IMR-90 (cell line): ENCODE measurements around the gene MRPL38. TPM values are rescaled to one million over a fixed set of nuclear protein-coding genes. Genes with fewer than 3 reads are reported as not detected.

Source experiments
- ATAC-seq: fragments of 200-7000 bp; cut with Tn5 transposase; 2 replicates; pipeline ENCODE4 v1.9.1; 2020; ENCODE audit warnings: low read depth, mild to moderate bottlenecking, moderate library complexity
- BruUV-seq: library from RNA; stranded (reverse); fragments of 400-500 nt; replicated peaks from 2 replicates; lab custom pipeline; 2021; lab: Mats Ljungman, UMichigan
- CTCF ChIA-PET: fragments of 300-600 bp; formaldehyde crosslinking; extraction: SDS; loops from one replicate; lab custom pipeline; 2021; ENCODE audit warnings: antibody characterized with exemption; lab: Yijun Ruan, JAX
- POLR2A ChIA-PET: fragments of 300-600 bp; sonication (Branson Sonifier 250); formaldehyde crosslinking; loops from one replicate; lab custom pipeline; 2022; ENCODE audit warnings: antibody characterized with exemption; ENCODE audit not compliant: unreplicated experiment; lab: Charles Lee
- DNase-seq: peaks from one replicate; pipeline ENCODE4 v3.0.0; 2013
- H2AFZ ChIP-seq: replicated peaks from 2 replicates; pipeline ENCODE3; 2013; ENCODE audit warnings: low read length, mild to moderate bottlenecking; ENCODE audit not compliant: poor library complexity
- H2AK5ac ChIP-seq: 2 replicates; pipeline ENCODE4 v1.6.1; 2013; ENCODE audit warnings: low read depth, low read length, inconsistent platforms
- H2AK9ac ChIP-seq: replicated peaks from 2 replicates; pipeline ENCODE3; 2013; ENCODE audit warnings: mild to moderate bottlenecking, low read depth, low read length, moderate library complexity; ENCODE audit not compliant: poor library complexity
- H2BK120ac ChIP-seq: 2 replicates; pipeline ENCODE4 v1.6.1; 2013; ENCODE audit warnings: low read depth, low read length, inconsistent platforms
- H2BK15ac ChIP-seq: 3 replicates; pipeline ENCODE4 v1.6.1; 2013; ENCODE audit warnings: low read depth, low read length, inconsistent platforms
- H2BK20ac ChIP-seq: 2 replicates; pipeline ENCODE4 v1.6.1; 2013; ENCODE audit warnings: low read depth, mild to moderate bottlenecking, inconsistent platforms, low read length, moderate library complexity
- H2BK5ac ChIP-seq: 2 replicates; pipeline ENCODE4 v1.6.1; 2013; ENCODE audit warnings: mild to moderate bottlenecking, low read depth, low read length, inconsistent platforms; ENCODE audit not compliant: poor library complexity, severe bottlenecking
- H3K14ac ChIP-seq: replicated peaks from 2 replicates; pipeline ENCODE4 v1.6.1; 2013; ENCODE audit warnings: low read depth, low read length, inconsistent platforms
- H3K18ac ChIP-seq: 2 replicates; pipeline ENCODE4 v1.6.1; 2013; ENCODE audit warnings: low read depth, low read length, control low read depth
- H3K23ac ChIP-seq: 2 replicates; pipeline ENCODE4 v1.6.1; 2013; ENCODE audit warnings: low read depth, low read length, inconsistent platforms
- H3K27ac ChIP-seq: 2 replicates; pipeline ENCODE4 v1.5.1; 2013; ENCODE audit warnings: mild to moderate bottlenecking, control low read depth, low read length; ENCODE audit not compliant: insufficient read depth
- H3K27me3 ChIP-seq: 2 replicates; pipeline ENCODE4 v1.6.1; 2013; ENCODE audit warnings: low read length; ENCODE audit not compliant: control insufficient read depth, insufficient read depth
- H3K36me3 ChIP-seq: 2 replicates; pipeline ENCODE4 v1.6.1; 2013; ENCODE audit warnings: low read length, mixed read lengths; ENCODE audit not compliant: control insufficient read depth, insufficient read depth
- H3K4ac ChIP-seq: 2 replicates; pipeline ENCODE4 v1.6.1; 2013; ENCODE audit warnings: low read depth, low read length, inconsistent platforms
- H3K4me1 ChIP-seq: 2 replicates; pipeline ENCODE4 v1.6.1; 2013; ENCODE audit warnings: low read length, mixed read lengths; ENCODE audit not compliant: control insufficient read depth, insufficient read depth
- H3K4me2 ChIP-seq: 2 replicates; pipeline ENCODE4 v1.6.1; 2013; ENCODE audit warnings: low read depth, mild to moderate bottlenecking, control low read depth, low read length, moderate library complexity
- H3K4me3 ChIP-seq: 2 replicates; pipeline ENCODE4 v1.5.1; 2013; ENCODE audit warnings: low read depth, mild to moderate bottlenecking, control low read depth, low read length, moderate library complexity; ENCODE audit not compliant: insufficient read depth
- H3K56ac ChIP-seq: 2 replicates; pipeline ENCODE4 v1.6.1; 2013; ENCODE audit warnings: low read length, inconsistent platforms; ENCODE audit not compliant: insufficient read depth; ENCODE audit errors: extremely low read depth
- H3K79me1 ChIP-seq, 2 experiments: 2 replicates each; pipeline ENCODE4 v1.6.1; 2013; ENCODE audit warnings: low read length in 2 of 2, inconsistent platforms in 1 of 2, low read depth in 1 of 2
- H3K9ac ChIP-seq: 2 replicates; pipeline ENCODE4 v1.6.1; 2013; ENCODE audit warnings: low read depth, low read length, control low read depth
- H3K9me1 ChIP-seq: 2 replicates; pipeline ENCODE4 v1.6.1; 2013; ENCODE audit warnings: low read length, inconsistent platforms; ENCODE audit not compliant: insufficient read depth
- H3K9me3 ChIP-seq: 2 replicates; pipeline ENCODE4 v1.6.1; 2013; ENCODE audit warnings: low read length; ENCODE audit not compliant: control insufficient read depth, insufficient read depth
- H4K20me1 ChIP-seq: 2 replicates; pipeline ENCODE4 v1.6.1; 2013; ENCODE audit warnings: low read length, inconsistent platforms; ENCODE audit not compliant: insufficient read depth
- H4K5ac ChIP-seq: 2 replicates; pipeline ENCODE4 v1.6.1; 2013; ENCODE audit warnings: mild to moderate bottlenecking, low read depth, low read length, control low read depth
- H4K8ac ChIP-seq, 2 experiments: 2 replicates each; pipeline ENCODE4 v1.6.1; 2013; ENCODE audit warnings: low read depth in 2 of 2, low read length in 2 of 2, control low read depth in 1 of 2, inconsistent platforms in 1 of 2
- H4K91ac ChIP-seq: 2 replicates; pipeline ENCODE4 v1.6.1; 2013; ENCODE audit warnings: low read depth, low read length, inconsistent platforms; ENCODE audit not compliant: insufficient read depth
- BHLHE40 ChIP-seq: fragments of 150-350 bp; IDR thresholded peaks from 2 replicates; pipeline ENCODE4 v1.6.1; 2016; ENCODE audit warnings: mild to moderate bottlenecking, low read depth, low read length
- CEBPB ChIP-seq: IDR thresholded peaks from 2 replicates; pipeline ENCODE4 v1.6.1; 2012; ENCODE audit warnings: low read depth, low read length, improper control_type of control experiment
- CHD1 ChIP-seq: IDR thresholded peaks from 2 replicates; pipeline ENCODE4 v1.6.1; 2012; ENCODE audit warnings: low read depth, low read length, improper control_type of control experiment
- FOS ChIP-seq: fragments of 150-350 bp; IDR thresholded peaks from 2 replicates; pipeline ENCODE4 v1.6.1; 2016; ENCODE audit warnings: low read depth, low read length
- MAFK ChIP-seq: IDR thresholded peaks from 2 replicates; pipeline ENCODE4 v1.6.1; 2012; ENCODE audit warnings: low read depth, low read length, improper control_type of control experiment
- MAZ ChIP-seq: IDR thresholded peaks from 2 replicates; pipeline ENCODE4 v1.6.1; 2012; ENCODE audit warnings: low read depth, mild to moderate bottlenecking, low read length, improper control_type of control experiment, moderate library complexity, borderline replicate concordance
- MXI1 ChIP-seq: IDR thresholded peaks from 2 replicates; pipeline ENCODE4 v1.6.1; 2012; ENCODE audit warnings: low read depth, mild to moderate bottlenecking, low read length, moderate library complexity, borderline replicate concordance
- NFE2L2 ChIP-seq: fragments of 150-350 bp; IDR thresholded peaks from 2 replicates; pipeline ENCODE4 v1.6.1; 2016; ENCODE audit warnings: low read depth, mild to moderate bottlenecking, low read length
- POLR2A ChIP-seq: IDR thresholded peaks from 2 replicates; pipeline ENCODE4 v1.6.1; 2012; ENCODE audit warnings: mild to moderate bottlenecking, low read depth, low read length
- RAD21 ChIP-seq: IDR thresholded peaks from 2 replicates; pipeline ENCODE4 v1.6.1; 2012; ENCODE audit warnings: low read length, improper control_type of control experiment
- RCOR1 ChIP-seq: IDR thresholded peaks from 2 replicates; pipeline ENCODE4 v1.6.1; 2012; ENCODE audit warnings: mild to moderate bottlenecking, low read length, improper control_type of control experiment; ENCODE audit not compliant: insufficient replicate concordance
- SMC3 ChIP-seq: fragments of 150-350 bp; IDR thresholded peaks from 2 replicates; pipeline ENCODE4 v1.6.1; 2016; ENCODE audit warnings: low read depth, mild to moderate bottlenecking, antibody characterized with exemption, low read length, moderate library complexity
- WGBS, 2 experiments: methylation state at CpG; one replicate each; pipeline versions ENCODE4 v1.1.5 to v1.1.7; 2013; ENCODE audit warnings: missing lambda C conversion rate in 2 of 2; ENCODE audit not compliant: insufficient read length in 1 of 2; ENCODE audit errors: extremely low coverage in 2 of 2; 5-methylcytosine and 5-hydroxymethylcytosine counted together
- dilution Hi-C: fragments of 300-500 bp; cut with HindIII; formaldehyde crosslinking; loops from one replicate; pipeline ENCODE4 v1.14.3; 2018; ENCODE audit warnings: low sequenced_read_pairs; ENCODE audit not compliant: unreplicated experiment
- in situ Hi-C: fragments of 300-500 bp; cut with MboI; formaldehyde crosslinking; loops from 3 replicates; pipeline ENCODE4 v1.14.3; 2019; ENCODE audit warnings: low sequenced_read_pairs, inconsistent platforms, mixed read lengths
- intact Hi-C: fragments of 100-400 bp; cut with micrococcal nuclease; formaldehyde crosslinking; loops from 2 replicates; pipeline ENCODE4 v1.10.0; 2022
- polyA plus RNA-seq, 3 experiments: library from polyadenylated mRNA; depleted of rRNA; stranded (reverse); fragments of >200 nt; gene quantifications; 2 replicates each; pipeline ENCODE4 v1.2.3, GENCODE V29; 2012; ENCODE audit warnings: low replicate concordance in 1 of 3
- total RNA-seq: library from RNA; depleted of rRNA; stranded (reverse); fragments of >200 nt; gene quantifications from 2 replicates; pipeline ENCODE4 v1.2.3, GENCODE V29; 2012
- TF ChIP-seq, protein P1 (sequence below): fragments of 150-350 bp; IDR thresholded peaks from 2 replicates; pipeline ENCODE4 v1.6.1; 2017; ENCODE audit warnings: mild to moderate bottlenecking, antibody characterized with exemption, low read length, low read depth
- TF ChIP-seq, protein P2 (sequence below): conservative IDR thresholded peaks from 2 replicates; pipeline ENCODE4 v1.5.1; 2012; ENCODE audit warnings: mild to moderate bottlenecking, low read depth, low read length, improper control_type of control experiment

Gene MRPL38
- total and polyA plus RNA-seq, 2 of the 4 experiments (the other 2 are of a cell fraction): 13.3 to 42.5 TPM

- Histone ChIP-seq H2AK9ac (no peak overlapping the region), H4K91ac (no peak overlapping the region), H3K36me3 (peaks cover 11% of the 10 kb centered on the region), H2BK20ac (no peak overlapping the region), H3K9me1 (no peaks in the 10 kb centered on the region; the same call in 1 of the 2 replicates), H3K79me1 (no peaks in the 10 kb centered on the region), H3K9me3 (no peaks in the 10 kb centered on the region), H2AK5ac (no peak overlapping the region), H3K4ac (no peak overlapping the region), H3K4me3 (no peak overlapping the region), H2BK15ac (no peak overlapping the region), H3K4me2 (no peak overlapping the region), H3K14ac (no peak overlapping the region), H3K27me3 (no peaks in the 10 kb centered on the region), H3K56ac (no peak overlapping the region), H3K4me1 (no peaks in the 10 kb centered on the region), H4K8ac (no peak overlapping the region), H3K27ac (no peak overlapping the region), H3K18ac (no peak overlapping the region), H4K20me1 (no peaks in the 10 kb centered on the region; the same call in 1 of the 2 replicates), H4K5ac (no peak overlapping the region), H2AFZ (no peak overlapping the region), H2BK120ac (no peak overlapping the region), H3K23ac (no peak overlapping the region), H3K9ac (no peak overlapping the region), H2BK5ac (no peak overlapping the region)
- DNase-seq: no peak
- no peak for TF ChIP-seq RAD21
- TF ChIP-seq RCOR1: no peak
- no peak for TF ChIP-seq NFE2L2
- no peak for TF ChIP-seq MAZ
- TF ChIP-seq CEBPB: no peak
- no peak for TF ChIP-seq BHLHE40
- TF ChIP-seq FOS: no peak
- TF ChIP-seq SMC3: no peak
- no peak for TF ChIP-seq MXI1
- TF ChIP-seq CHD1: no peak
- no peak for TF ChIP-seq POLR2A
- TF ChIP-seq, protein P1, sequence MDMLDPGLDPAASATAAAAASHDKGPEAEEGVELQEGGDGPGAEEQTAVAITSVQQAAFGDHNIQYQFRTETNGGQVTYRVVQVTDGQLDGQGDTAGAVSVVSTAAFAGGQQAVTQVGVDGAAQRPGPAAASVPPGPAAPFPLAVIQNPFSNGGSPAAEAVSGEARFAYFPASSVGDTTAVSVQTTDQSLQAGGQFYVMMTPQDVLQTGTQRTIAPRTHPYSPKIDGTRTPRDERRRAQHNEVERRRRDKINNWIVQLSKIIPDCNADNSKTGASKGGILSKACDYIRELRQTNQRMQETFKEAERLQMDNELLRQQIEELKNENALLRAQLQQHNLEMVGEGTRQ: no peak
- TF ChIP-seq, protein P2, sequence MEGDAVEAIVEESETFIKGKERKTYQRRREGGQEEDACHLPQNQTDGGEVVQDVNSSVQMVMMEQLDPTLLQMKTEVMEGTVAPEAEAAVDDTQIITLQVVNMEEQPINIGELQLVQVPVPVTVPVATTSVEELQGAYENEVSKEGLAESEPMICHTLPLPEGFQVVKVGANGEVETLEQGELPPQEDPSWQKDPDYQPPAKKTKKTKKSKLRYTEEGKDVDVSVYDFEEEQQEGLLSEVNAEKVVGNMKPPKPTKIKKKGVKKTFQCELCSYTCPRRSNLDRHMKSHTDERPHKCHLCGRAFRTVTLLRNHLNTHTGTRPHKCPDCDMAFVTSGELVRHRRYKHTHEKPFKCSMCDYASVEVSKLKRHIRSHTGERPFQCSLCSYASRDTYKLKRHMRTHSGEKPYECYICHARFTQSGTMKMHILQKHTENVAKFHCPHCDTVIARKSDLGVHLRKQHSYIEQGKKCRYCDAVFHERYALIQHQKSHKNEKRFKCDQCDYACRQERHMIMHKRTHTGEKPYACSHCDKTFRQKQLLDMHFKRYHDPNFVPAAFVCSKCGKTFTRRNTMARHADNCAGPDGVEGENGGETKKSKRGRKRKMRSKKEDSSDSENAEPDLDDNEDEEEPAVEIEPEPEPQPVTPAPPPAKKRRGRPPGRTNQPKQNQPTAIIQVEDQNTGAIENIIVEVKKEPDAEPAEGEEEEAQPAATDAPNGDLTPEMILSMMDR: no peak
- TF ChIP-seq MAFK: no peak
- no peak for ATAC-seq
- no TSS peak for BruUV-seq
- CTCF ChIA-PET: no interaction called here
- POLR2A ChIA-PET: no interaction called here
- WGBS, 2 experiments: 98% methylated on average over 9 of the region's 31 CpGs; no CpG with 5 or more reads in 1 of the 2 experiments
- intact Hi-C loops: no loop called here
- dilution Hi-C loops: no loop called here
- in situ Hi-C loops: no loop called here
Measured at GRCh38 chr17:75917917-75918445, 13.3 kb upstream of the MRPL38 start.
